Heart right ventricle (tissue), 16 donors: ENCODE measurements around the gene PDE1A. TPM values are rescaled to one million over a fixed set of nuclear protein-coding genes. Genes with fewer than 3 reads are reported as not detected.
A peak's percentile ranks its signal among the peaks of the same experiment; 100 is the strongest.

Experiments
- ATAC-seq, 8 donors: fragments of 200-7000 bp; cut with Tn5 transposase; one replicate each; pipeline ENCODE4 v1.9.1; 2020; ENCODE audit warnings: mild to moderate bottlenecking in 8 of 8, moderate library complexity in 8 of 8, moderate number of reproducible peaks in 1 of 8
- DNase-seq, 2 donors: peaks; one replicate each; pipeline ENCODE4 v3.0.0-alpha.2; 2020
- H3K27ac ChIP-seq, 10 donors: fragments of 200-600 bp; sonication (generic) in 2 of 10; one replicate each; pipeline versions ENCODE4 v1.5.0 to v1.8.0; 2020 to 2022; ENCODE audit warnings: mild to moderate bottlenecking in 3 of 10
- H3K27me3 ChIP-seq, 7 donors: fragments of 200-600 bp; one replicate each; pipeline ENCODE4 v1.8.0; 2021 to 2022; ENCODE audit warnings: mild to moderate bottlenecking in 2 of 7
- H3K36me3 ChIP-seq, 9 donors: fragments of 200-600 bp; sonication (generic) in 1 of 9; one replicate each; pipeline versions ENCODE4 v1.5.0 to v1.8.0; 2020 to 2022; ENCODE audit warnings: mild to moderate bottlenecking in 2 of 9
- H3K4me1 ChIP-seq, 9 donors: fragments of 200-600 bp; sonication (generic) in 1 of 9; one replicate each; pipeline versions ENCODE4 v1.5.0 to v1.8.0; 2020 to 2022; ENCODE audit warnings: mild to moderate bottlenecking in 4 of 9
- H3K4me3 ChIP-seq, 10 donors: fragments of 200-600 bp; sonication (generic) in 2 of 10; one replicate each; pipeline versions ENCODE4 v1.5.0 to v1.8.0; 2020 to 2022; ENCODE audit warnings: mild to moderate bottlenecking in 7 of 10, moderate library complexity in 2 of 10
- H3K9me3 ChIP-seq, 11 donors: fragments of 200-600 bp in 10 of 11; sonication (generic) in 2 of 11; one replicate each; pipeline versions ENCODE4 v1.5.0 to v1.8.0; 2013 to 2022; ENCODE audit warnings: mild to moderate bottlenecking in 2 of 11, control low read depth in 1 of 11, moderate library complexity in 1 of 11
- WGBS, 2 donors: extraction: QIAGEN DNeasy Blood & Tissue Kit; methylation state at CpG; one replicate each; pipeline ENCODE4 v1.1.7; 2013; ENCODE audit warnings: inconsistent platforms in 1 of 2; 5-methylcytosine and 5-hydroxymethylcytosine counted together
- intact Hi-C, 10 donors: fragments of 100-400 bp; cut with DNase I; formaldehyde crosslinking; loops; one replicate each; pipeline versions ENCODE4 v1.11.1 to v1.14.2; 2022
- polyA plus RNA-seq, 2 donors: library from polyadenylated mRNA; stranded (reverse); fragments of 200-250 nt; gene quantifications; one replicate each; pipeline ENCODE4 v1.2.3, GENCODE V29; 2013
- total RNA-seq, 10 donors: library from RNA; stranded (reverse); fragmentation: NEBNext Ultra II Directional in 3 of 10; extraction: Animal tissue kit (Norgen Biotek cat#: 25700) in 3 of 10; gene quantifications; one replicate each; pipeline versions ENCODE4 v1.2.1 to v1.2.4, GENCODE V29; 2021 to 2023
- TF ChIP-seq, protein P1 (sequence below), 9 donors: fragments of 200-600 bp; sonication (generic) in 2 of 9; IDR thresholded peaks; one replicate each; pipeline versions ENCODE4 v1.5.0 to v1.8.0; 2021 to 2022; ENCODE audit warnings: antibody characterized with exemption in 9 of 9, mild to moderate bottlenecking in 5 of 9, moderate library complexity in 1 of 9
- donor health status: Arrhythmogenic right ventricular cardiomyopathy.
- donor health status: ischemic (EF 13 %, LVEDD 7.1; RV severe dilation, severe dysfunction).
- donor health status: healthy with polysubstance abuse.
- donor health status: DM: no; HTN: yes; CAD: no.
- donor health status: DM: no; HTN: no; CAD: no.
- donor health status: ischemic (EF 25% LVEDD 6.9; RV normal size, moderate dysfunction).
- donor health status: ischemic (EF 25% LVEDD 5.7; RV mildly dilated, moderate dysfunction).
- donor health status: healthy.
- donor health status: DM: yes; HTN: yes; CAD: no.
- donor health status: Ischemic cardiomyopathy.
- donor health status: ischemic (EF 35%, LVEDD 5.7; RV mildly dilated, moderate dysfunction).
- donor health status: nonischemic (EF 11% LVEDD 7.7; RV severe dilation, severe dysfunction).
- donor health status: DM: yes; HTN: yes; CAD: no.
- donor health status: PGD.
- donor health status: ischemic (EF 29% LVEDD 5.4; RV normal size, mild dysfunction).
- donor health status: nonischemic (EF 23%, LVEDD 6.1; RV moderate dilation, normal function).

PDE1A gene
- total and polyA plus RNA-seq, 12 donors, result 3.6 to 66.7 (median 14.8) TPM

DNA sequence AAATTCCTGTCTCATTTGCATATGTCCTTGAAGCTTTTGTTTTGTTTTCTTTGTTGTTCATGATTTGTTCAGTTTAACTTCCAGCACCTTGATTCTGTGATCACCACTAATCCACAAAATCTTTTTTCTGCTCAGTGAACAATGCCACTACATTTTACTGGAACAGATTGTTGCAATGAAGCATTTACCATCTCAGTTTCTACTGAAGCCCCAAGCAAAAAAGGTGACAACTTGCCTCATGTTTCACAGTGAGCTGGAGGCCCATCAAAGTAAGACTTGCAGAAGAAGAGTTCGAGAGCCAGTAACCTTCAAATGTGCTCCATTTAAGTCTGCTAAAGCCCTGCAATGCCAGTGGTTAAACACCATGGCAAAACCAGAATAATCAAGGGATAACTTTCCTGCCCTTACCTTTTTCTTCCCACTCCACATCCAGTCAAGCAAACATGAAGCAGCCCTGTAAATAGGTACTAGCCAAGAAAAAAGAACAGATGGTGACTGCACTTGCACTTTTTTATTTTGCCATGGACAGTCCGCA is 25.7 kb upstream of the PDE1A start:
- Histone ChIP-seq H3K9me3 (no peaks in the 10 kb centered on the region), H3K36me3 (no peaks in the 10 kb centered on the region), H3K27ac (no peak overlapping the region), H3K4me1 (peaks cover 0 to 4% (median 0%) of the 10 kb centered on the region in 9 donors), H3K4me3 (no peak overlapping the region), H3K27me3 (no peaks in the 10 kb centered on the region)
- intact Hi-C loops, result no loop called here
- TF ChIP-seq, protein P1, sequence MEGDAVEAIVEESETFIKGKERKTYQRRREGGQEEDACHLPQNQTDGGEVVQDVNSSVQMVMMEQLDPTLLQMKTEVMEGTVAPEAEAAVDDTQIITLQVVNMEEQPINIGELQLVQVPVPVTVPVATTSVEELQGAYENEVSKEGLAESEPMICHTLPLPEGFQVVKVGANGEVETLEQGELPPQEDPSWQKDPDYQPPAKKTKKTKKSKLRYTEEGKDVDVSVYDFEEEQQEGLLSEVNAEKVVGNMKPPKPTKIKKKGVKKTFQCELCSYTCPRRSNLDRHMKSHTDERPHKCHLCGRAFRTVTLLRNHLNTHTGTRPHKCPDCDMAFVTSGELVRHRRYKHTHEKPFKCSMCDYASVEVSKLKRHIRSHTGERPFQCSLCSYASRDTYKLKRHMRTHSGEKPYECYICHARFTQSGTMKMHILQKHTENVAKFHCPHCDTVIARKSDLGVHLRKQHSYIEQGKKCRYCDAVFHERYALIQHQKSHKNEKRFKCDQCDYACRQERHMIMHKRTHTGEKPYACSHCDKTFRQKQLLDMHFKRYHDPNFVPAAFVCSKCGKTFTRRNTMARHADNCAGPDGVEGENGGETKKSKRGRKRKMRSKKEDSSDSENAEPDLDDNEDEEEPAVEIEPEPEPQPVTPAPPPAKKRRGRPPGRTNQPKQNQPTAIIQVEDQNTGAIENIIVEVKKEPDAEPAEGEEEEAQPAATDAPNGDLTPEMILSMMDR (IDR thresholded peaks at IDR 0.05), result no peak
- ATAC-seq (no peak), DNase-seq (no peak)
- WGBS, 2 donors, result 91 to 98% methylated on average over 2 of the region's 2 CpGs

DNA sequence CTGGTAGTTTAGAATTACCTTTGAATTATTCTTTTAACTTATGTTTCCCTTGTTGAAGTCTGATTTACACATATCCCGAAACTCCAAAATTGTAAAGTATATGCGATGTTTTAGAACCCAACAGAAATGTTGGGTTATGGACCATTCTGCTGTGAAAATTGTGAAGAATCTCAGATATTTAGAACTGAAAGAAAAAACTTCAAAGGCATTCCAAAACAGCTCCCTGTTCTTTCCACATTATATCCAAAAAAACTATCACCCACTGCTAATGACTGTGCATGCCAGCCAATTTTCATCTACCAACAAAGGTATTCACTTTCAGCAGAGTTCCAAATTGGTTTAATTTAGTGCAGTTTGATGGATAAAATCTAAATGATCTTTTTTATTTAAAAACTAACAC is 21.5 kb upstream of the PDE1A start:
- ATAC-seq, result no peak
- TF ChIP-seq, protein P1 (IDR thresholded peaks at IDR 0.05), result no peak
- H3K27me3 ChIP-seq, result no peaks in the 10 kb centered on the region
- no peak for DNase-seq
- H3K27ac ChIP-seq, result no peak overlapping the region
- peaks cover 0 to 27% (median 9%) of the 10 kb centered on the region in 9 donors for H3K4me1 ChIP-seq
- no peaks in the 10 kb centered on the region for H3K9me3 ChIP-seq
- H3K4me3 ChIP-seq, result no peak overlapping the region
- no peaks in the 10 kb centered on the region for H3K36me3 ChIP-seq
- intact Hi-C loops, result loop anchor here in 2 of 10 donors (10.0 kb wide), 2 partner anchors 176 to 196 kb away; no protein-coding TSS in a partner anchor
- WGBS, 2 donors, result 97% methylated on average over 2 of the region's 2 CpGs

DNA sequence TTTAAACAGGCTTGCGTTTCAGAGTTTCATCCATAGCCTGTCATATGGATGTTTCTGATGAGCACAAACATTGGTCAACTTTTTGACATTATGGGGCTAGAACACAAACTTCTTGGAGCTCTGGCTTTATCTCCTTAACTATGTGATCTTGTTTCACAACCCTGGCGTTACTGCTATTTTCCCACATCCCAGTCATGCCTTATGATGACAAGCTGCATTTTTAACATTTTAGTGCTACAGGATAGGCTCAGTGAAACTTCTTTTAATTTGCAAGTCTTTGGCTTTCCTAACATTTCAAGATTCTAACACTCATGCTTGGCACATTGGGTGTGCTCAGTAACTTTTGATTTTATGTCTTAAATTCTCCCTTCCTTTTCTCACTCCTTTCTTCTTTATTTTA is 21.0 kb upstream of the PDE1A start:
- Histone ChIP-seq H3K9me3 (no peaks in the 10 kb centered on the region), H3K36me3 (no peaks in the 10 kb centered on the region), H3K4me1 (peaks cover 0 to 27% (median 9%) of the 10 kb centered on the region in 9 donors), H3K27me3 (no peaks in the 10 kb centered on the region), H3K4me3 (no peak overlapping the region), H3K27ac (no peak overlapping the region)
- intact Hi-C loops, result loop anchor here in 2 of 10 donors (10.0 kb wide), 2 partner anchors 177 to 197 kb away; no protein-coding TSS in a partner anchor
- DNase-seq (no peak), ATAC-seq (peak in 2 of 8 donors; percentile 38 to 70)
- WGBS, 2 donors, result 85 to 93% methylated on average over 2 of the region's 2 CpGs
- TF ChIP-seq, protein P1 (IDR thresholded peaks at IDR 0.05), result no peak

DNA sequence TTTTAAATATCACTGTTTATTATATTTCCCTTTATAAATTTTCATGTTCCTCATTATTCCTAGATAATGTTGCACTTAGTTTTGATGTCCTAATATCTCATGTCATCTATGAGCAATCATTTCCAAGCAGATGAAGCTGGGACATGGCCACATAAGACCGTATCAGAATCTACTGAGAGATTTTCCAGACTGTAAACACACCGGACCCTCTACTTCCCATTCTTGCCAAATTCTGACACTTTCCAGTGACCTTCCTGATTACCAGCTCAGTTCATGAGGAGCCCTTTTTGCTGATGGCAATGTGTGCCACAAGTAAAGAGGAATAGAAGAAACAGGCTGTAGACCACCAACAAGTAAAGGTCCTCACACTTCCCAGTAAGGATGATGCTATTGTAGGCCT is 20.3 kb upstream of the PDE1A start:
- DNase-seq (no peak), ATAC-seq (peak in 1 of 8 donors; percentile 17)
- WGBS, 2 donors, result 31 to 54% methylated on average over 2 of the region's 2 CpGs
- no peak overlapping the region for H3K4me3 ChIP-seq
- TF ChIP-seq, protein P1 (IDR thresholded peaks at IDR 0.05), result no peak
- H3K27ac ChIP-seq, result no peak overlapping the region
- H3K36me3 ChIP-seq, result no peaks in the 10 kb centered on the region
- no peaks in the 10 kb centered on the region for H3K9me3 ChIP-seq
- H3K4me1 ChIP-seq, result peaks cover 0 to 27% (median 9%) of the 10 kb centered on the region in 9 donors
- H3K27me3 ChIP-seq, result no peaks in the 10 kb centered on the region
- intact Hi-C loops, result loop anchor here in 2 of 10 donors (10.0 kb wide), 2 partner anchors 178 to 198 kb away; no protein-coding TSS in a partner anchor
